ENCODE measurements around the gene ZNF628. TPM values are rescaled to one million over a fixed set of nuclear protein-coding genes. Genes with fewer than 3 reads are reported as not detected.

Gene ZNF628
- polyA plus RNA-seq, 1 experiment = 0.12 TPM

DNA sequence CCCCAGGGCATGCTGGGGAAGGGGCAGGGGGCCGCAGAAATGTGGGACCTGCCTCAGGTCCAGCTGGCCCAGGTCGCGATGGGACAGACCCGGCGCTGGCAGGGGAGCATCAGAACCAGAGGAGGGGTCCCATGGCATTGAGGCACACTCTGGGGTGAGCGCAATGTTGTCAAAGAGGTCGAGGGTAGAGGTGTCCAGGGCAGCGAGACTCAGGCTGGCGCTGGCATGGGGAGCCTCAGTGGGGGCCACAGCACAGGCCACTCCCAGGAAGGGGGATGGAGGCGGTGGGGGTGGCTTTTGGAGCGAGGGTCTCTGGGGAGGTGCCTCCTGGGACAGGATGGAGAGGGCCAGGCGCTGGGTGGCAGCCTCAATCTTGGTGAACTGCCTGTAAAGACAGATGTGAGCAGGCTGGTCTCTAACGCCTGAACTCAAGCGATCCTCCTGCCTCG lies 12.8 kb upstream of the ZNF628 start:
- no peak for TF ChIP-seq CTCF (IDR thresholded peaks at IDR 0.05; ENCODE audit: low read depth, low read length)
- no peak for DNase-seq (ENCODE audit: low read depth, low spot score)
- Histone ChIP-seq H3K27me3 (ENCODE audit: control insufficient read depth, insufficient read depth, low read length) (peaks cover 3% of the 10 kb centered on the region), H3K9me3 (ENCODE audit: control insufficient read depth, insufficient read depth, low read length) (no peaks in the 10 kb centered on the region), H3K4me3 (ENCODE audit: low read depth, low read length) (no peak overlapping the region), H3K27ac (ENCODE audit: low read depth, low read length) (no peak overlapping the region)
- CTCF ChIA-PET = no interaction called here
- POLR2A ChIA-PET = no interaction called here

GRCh38 chr19:55464039-55464661 lies 12.3 kb upstream of the ZNF628 start:
- DNase-seq (ENCODE audit: low read depth, low spot score) = no peak
- POLR2A ChIA-PET = no interaction called here
- CTCF ChIA-PET = no interaction called here
- TF ChIP-seq CTCF (IDR thresholded peaks at IDR 0.05; ENCODE audit: low read depth, low read length) = no peak
- H3K9me3 ChIP-seq (ENCODE audit: control insufficient read depth, insufficient read depth, low read length) = no peaks in the 10 kb centered on the region
- H3K27ac ChIP-seq (ENCODE audit: low read depth, low read length) = no peak overlapping the region
- no peak overlapping the region for H3K4me3 ChIP-seq (ENCODE audit: low read depth, low read length)
- H3K27me3 ChIP-seq (ENCODE audit: control insufficient read depth, insufficient read depth, low read length) = peaks cover 3% of the 10 kb centered on the region

DNA sequence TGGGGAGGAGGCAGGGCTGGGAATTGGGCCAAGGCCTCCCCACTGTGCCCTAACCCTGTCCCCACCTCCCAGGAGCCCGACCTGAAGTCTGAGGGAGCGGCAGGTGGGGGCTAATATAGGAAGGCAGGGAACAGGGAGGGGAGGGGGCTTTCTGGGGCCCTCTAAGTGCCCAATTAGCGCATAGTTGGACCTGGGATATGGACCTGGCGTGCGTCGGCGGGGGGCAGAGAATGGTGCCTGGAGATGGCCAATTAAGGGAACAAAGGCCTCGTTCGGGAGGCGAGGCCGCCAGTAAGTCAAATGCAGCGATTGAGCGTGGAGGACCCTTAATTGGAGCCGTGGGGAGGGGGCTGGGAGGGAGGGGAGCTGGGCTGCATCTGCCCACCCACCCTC lies 11.8 kb upstream of the ZNF628 start, which contains the start of gene C19orf85:
C19orf85 (minus strand) TSS at position 90 of the 393 bp plus-strand sequence. CDS start 197 bp downstream, outside the sequence.
- ChIA-PET POLR2A (no interaction called here), CTCF (no interaction called here)
- no peak within 1 kb of the TSS for H3K27ac ChIP-seq (ENCODE audit: low read depth, low read length)
- no peaks in the 10 kb centered on the region for H3K9me3 ChIP-seq (ENCODE audit: control insufficient read depth, insufficient read depth, low read length)
- TF ChIP-seq CTCF (IDR thresholded peaks at IDR 0.05; ENCODE audit: low read depth, low read length) = no peak
- H3K4me3 ChIP-seq (ENCODE audit: low read depth, low read length) = no peak within 1 kb of the TSS
- H3K27me3 ChIP-seq (ENCODE audit: control insufficient read depth, insufficient read depth, low read length) = peaks cover 3% of the 10 kb centered on the region
- no peak for DNase-seq (ENCODE audit: low read depth, low spot score)

DNA sequence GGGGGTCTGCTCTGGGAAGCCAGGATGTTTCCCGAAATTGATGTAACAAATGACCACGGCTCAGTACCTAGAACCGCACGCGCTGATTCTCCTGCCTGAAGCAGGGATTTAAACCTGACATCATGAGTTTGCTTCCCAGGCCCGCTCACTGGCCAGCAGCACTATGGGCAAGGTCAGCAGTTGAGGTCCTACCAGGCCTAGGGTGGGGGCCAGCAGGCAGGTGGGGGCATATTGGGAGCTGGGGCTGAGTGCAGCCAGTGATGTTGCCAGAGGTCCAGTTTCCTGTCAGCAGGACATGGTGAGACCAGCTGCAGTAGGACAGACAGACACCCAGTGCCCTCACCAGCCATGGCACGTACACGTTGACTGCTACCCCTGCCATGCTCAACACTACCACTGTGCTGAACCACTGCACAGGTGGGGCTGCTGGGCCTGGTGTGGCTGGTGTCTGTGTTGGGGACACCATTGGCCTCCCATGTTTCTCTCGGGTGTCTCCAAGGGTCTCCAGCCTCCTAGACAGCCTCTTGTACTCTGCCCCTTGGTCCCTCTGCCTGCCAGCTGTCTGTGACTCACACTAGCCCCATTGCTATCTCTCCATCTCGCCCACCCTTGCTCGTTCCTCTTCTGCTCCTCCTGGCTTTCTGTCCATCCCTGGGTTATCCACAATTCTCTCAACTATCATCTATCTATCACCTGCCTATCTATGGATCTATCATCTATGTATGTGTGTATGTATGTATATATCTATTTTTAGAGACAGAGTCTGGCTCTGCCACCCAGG lies 10.8 kb upstream of the ZNF628 start:
- H3K4me3 ChIP-seq (ENCODE audit: low read depth, low read length) = no peak overlapping the region
- DNase-seq (ENCODE audit: low read depth, low spot score) = no peak
- CTCF ChIA-PET = interaction anchor here (2.4 to 4.0 kb wide), 3 partner anchors 39 to 325 kb away, joined by 19 to 144 read pairs (median 19); no protein-coding TSS in a partner anchor
- POLR2A ChIA-PET = no interaction called here
- no peaks in the 10 kb centered on the region for H3K9me3 ChIP-seq (ENCODE audit: control insufficient read depth, insufficient read depth, low read length)
- TF ChIP-seq CTCF (IDR thresholded peaks at IDR 0.05; ENCODE audit: low read depth, low read length) = no peak
- peaks cover 3% of the 10 kb centered on the region for H3K27me3 ChIP-seq (ENCODE audit: control insufficient read depth, insufficient read depth, low read length)
- H3K27ac ChIP-seq (ENCODE audit: low read depth, low read length) = no peak overlapping the region

- Histone ChIP-seq H3K27ac (ENCODE audit: low read depth, low read length) (no peak overlapping the region), H3K9me3 (ENCODE audit: control insufficient read depth, insufficient read depth, low read length) (no peaks in the 10 kb centered on the region), H3K27me3 (ENCODE audit: control insufficient read depth, insufficient read depth, low read length) (peaks cover 3% of the 10 kb centered on the region), H3K4me3 (ENCODE audit: low read depth, low read length) (no peak overlapping the region)
- no peak for DNase-seq (ENCODE audit: low read depth, low spot score)
- ChIA-PET CTCF (interaction anchor here (2.1 to 4.0 kb wide), 7 partner anchors 12 to 325 kb away, joined by 17 to 144 read pairs (median 26); partner anchors contain the start of genes NAT14, SSC5D, ZNF628 and ZNF865), POLR2A (no interaction called here)
- no peak for TF ChIP-seq CTCF (IDR thresholded peaks at IDR 0.05; ENCODE audit: low read depth, low read length)
Measured at GRCh38 chr19:55466241-55466614, 10.2 kb upstream of the ZNF628 start.

All from AG04450 (cell line).